OCI-LY1 (cell line): ENCODE measurements around the gene PTPRU.

Source experiments
- EZH2 ChIP-seq: fragments of 200-600 bp; sonication (generic), shearing (Covaris generic); IDR thresholded peaks from 2 replicates; pipeline ENCODE4 v1.8.0; 2017; ENCODE audit warnings: borderline replicate concordance, mixed run types, mild to moderate bottlenecking, antibody characterized with exemption, low read length, moderate library complexity, mixed read lengths
- TF ChIP-seq, protein P1 (sequence below): fragments of 200-600 bp; sonication (generic), shearing (Covaris generic); IDR thresholded peaks from 2 replicates; pipeline ENCODE4 v1.5.1; 2017; ENCODE audit warnings: mild to moderate bottlenecking, antibody characterized with exemption, low read length, moderate library complexity, mixed read lengths

DNA sequence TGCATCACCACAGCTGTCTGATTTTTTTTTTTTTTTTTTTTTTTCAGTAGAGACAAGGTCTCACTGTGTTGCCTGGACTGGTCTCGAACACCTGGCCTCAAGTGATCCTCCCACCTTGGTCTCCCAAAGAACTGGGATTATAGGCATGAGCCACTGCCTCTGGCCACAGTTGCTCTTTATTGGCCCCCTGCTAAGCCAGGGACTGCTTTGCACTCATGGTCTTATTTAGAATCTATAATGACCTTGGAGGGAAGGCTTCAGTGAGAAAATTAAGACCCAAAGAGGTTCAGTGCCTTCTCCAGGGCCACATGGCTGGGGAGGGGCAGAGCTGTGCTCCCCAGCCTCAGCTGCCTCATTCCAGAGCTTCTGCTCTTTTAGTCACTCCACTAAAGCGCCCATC lies 84.9 kb downstream of the PTPRU start:
- no peak for TF ChIP-seq EZH2
- TF ChIP-seq, protein P1, sequence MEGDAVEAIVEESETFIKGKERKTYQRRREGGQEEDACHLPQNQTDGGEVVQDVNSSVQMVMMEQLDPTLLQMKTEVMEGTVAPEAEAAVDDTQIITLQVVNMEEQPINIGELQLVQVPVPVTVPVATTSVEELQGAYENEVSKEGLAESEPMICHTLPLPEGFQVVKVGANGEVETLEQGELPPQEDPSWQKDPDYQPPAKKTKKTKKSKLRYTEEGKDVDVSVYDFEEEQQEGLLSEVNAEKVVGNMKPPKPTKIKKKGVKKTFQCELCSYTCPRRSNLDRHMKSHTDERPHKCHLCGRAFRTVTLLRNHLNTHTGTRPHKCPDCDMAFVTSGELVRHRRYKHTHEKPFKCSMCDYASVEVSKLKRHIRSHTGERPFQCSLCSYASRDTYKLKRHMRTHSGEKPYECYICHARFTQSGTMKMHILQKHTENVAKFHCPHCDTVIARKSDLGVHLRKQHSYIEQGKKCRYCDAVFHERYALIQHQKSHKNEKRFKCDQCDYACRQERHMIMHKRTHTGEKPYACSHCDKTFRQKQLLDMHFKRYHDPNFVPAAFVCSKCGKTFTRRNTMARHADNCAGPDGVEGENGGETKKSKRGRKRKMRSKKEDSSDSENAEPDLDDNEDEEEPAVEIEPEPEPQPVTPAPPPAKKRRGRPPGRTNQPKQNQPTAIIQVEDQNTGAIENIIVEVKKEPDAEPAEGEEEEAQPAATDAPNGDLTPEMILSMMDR: no peak
